Suprapubic skin (tissue), 4 donors: ENCODE measurements around the gene MAP2K5.

Source experiments
- POLR2A ChIP-seq, 2 donors: fragments of 450-650 bp; IDR thresholded peaks; one replicate each; pipeline ENCODE4 v1.6.1; 2017; ENCODE audit warnings: antibody characterized with exemption in 2 of 2, mild to moderate bottlenecking in 2 of 2, moderate library complexity in 2 of 2
- POLR2AphosphoS5 ChIP-seq, 3 donors: sonication (generic); formaldehyde crosslinking; IDR thresholded peaks; one replicate each; pipeline ENCODE4 v1.6.1; 2017; ENCODE audit warnings: antibody characterized with exemption in 3 of 3
- TF ChIP-seq, protein P1 (sequence below), 2 donors: fragments of 200-600 bp in 1 of 2; fragments of 450-650 bp in 1 of 2; sonication (generic) in 1 of 2; IDR thresholded peaks; one replicate each; pipeline ENCODE4 v1.5.1; 2016 to 2019; ENCODE audit warnings: antibody characterized with exemption in 2 of 2, mild to moderate bottlenecking in 1 of 2, moderate library complexity in 1 of 2

DNA sequence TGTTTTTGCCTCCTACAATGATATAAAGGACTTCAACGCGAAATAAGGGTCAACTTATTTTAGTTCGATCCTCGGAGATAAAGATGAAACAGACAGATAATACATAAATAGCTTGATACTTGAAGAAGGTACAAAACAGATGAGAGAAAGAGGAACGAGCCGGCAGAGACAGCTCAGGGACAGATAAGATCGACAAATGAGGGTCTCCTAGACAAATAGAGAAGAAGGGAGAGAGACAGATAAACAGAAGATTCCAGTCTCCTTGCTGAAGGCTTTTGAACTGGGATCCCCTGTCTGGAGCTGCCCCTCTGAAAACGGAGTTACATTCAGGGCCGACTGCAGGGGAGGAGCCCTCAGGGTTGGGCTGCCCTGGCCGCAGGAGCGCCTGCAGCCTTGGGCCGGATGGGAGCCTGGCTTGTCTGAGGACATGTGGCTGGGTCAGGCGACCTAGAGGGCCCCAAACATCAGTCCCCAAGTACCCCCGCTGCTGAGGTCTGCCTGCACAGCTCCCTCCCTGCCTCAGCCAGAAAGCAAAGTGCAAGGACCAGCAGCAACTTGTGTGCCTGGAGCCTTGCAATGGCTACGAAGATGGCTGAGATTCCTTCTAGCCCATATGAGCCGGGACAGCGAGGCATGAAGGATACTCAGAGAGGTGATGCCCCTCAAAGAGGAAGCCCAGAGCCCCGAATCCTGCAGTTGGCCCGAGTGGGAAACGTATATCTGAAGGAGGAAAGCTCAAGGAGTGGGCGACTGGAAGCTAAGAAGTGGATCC, 281.9 kb downstream of the MAP2K5 start:
- no peak for TF ChIP-seq POLR2A (IDR thresholded peaks at IDR 0.05)
- TF ChIP-seq POLR2AphosphoS5 (IDR thresholded peaks at IDR 0.05): no peak
- TF ChIP-seq, protein P1, sequence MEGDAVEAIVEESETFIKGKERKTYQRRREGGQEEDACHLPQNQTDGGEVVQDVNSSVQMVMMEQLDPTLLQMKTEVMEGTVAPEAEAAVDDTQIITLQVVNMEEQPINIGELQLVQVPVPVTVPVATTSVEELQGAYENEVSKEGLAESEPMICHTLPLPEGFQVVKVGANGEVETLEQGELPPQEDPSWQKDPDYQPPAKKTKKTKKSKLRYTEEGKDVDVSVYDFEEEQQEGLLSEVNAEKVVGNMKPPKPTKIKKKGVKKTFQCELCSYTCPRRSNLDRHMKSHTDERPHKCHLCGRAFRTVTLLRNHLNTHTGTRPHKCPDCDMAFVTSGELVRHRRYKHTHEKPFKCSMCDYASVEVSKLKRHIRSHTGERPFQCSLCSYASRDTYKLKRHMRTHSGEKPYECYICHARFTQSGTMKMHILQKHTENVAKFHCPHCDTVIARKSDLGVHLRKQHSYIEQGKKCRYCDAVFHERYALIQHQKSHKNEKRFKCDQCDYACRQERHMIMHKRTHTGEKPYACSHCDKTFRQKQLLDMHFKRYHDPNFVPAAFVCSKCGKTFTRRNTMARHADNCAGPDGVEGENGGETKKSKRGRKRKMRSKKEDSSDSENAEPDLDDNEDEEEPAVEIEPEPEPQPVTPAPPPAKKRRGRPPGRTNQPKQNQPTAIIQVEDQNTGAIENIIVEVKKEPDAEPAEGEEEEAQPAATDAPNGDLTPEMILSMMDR (IDR thresholded peaks at IDR 0.05): no peak
